Cardiac fibroblast (primary cell): Measurements from ENCODE around the gene EGFLAM.

Experiments used
- DNase-seq, 2 donors: peaks; one replicate each; pipeline versions ENCODE4 v3.0.0 to v3.0.0-alpha.2; 2010; ENCODE audit warnings: low read depth in 2 of 2
- H3K4me3 ChIP-seq, 2 donors: replicated peaks in 1 of 2; 1 replicate in 1 of 2; 2 replicates in 1 of 2; pipeline ENCODE4 v1.5.1; 2011; ENCODE audit warnings: low read depth in 2 of 2, low read length in 2 of 2, mild to moderate bottlenecking in 2 of 2, moderate library complexity in 1 of 2
- TF ChIP-seq, protein P1 (sequence below): IDR thresholded peaks from one replicate; pipeline ENCODE4 v1.5.1; 2011; ENCODE audit warnings: low read depth, mild to moderate bottlenecking, low read length, inconsistent platforms

Gene EGFLAM

DNA sequence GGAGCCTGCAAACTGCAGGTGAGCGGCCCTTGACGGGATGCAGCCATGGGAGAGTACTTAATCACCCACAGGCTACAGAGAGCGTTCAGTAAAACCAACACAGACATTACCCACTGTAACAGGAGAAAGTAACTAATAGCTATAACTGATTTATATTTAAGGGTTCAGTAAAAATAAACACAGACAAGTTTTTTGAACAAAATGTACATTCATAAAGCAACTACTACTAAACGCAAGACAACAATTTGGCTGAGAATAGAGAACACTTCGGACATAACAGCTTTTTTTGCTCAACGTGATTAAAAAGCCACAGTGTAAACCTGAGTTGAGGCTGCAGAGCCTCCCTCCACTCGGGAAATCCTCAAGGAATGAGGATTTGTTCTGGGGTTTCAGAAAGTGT lies 236.4 kb downstream of the EGFLAM start:
- TF ChIP-seq, protein P1, sequence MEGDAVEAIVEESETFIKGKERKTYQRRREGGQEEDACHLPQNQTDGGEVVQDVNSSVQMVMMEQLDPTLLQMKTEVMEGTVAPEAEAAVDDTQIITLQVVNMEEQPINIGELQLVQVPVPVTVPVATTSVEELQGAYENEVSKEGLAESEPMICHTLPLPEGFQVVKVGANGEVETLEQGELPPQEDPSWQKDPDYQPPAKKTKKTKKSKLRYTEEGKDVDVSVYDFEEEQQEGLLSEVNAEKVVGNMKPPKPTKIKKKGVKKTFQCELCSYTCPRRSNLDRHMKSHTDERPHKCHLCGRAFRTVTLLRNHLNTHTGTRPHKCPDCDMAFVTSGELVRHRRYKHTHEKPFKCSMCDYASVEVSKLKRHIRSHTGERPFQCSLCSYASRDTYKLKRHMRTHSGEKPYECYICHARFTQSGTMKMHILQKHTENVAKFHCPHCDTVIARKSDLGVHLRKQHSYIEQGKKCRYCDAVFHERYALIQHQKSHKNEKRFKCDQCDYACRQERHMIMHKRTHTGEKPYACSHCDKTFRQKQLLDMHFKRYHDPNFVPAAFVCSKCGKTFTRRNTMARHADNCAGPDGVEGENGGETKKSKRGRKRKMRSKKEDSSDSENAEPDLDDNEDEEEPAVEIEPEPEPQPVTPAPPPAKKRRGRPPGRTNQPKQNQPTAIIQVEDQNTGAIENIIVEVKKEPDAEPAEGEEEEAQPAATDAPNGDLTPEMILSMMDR = no peak

GRCh38 chr5:38497946-38498345 lies 239.6 kb downstream of the EGFLAM start:
- no peak overlapping the region for H3K4me3 ChIP-seq
- TF ChIP-seq, protein P1 = peak; percentile 23
- peak; percentile 43 to 51 for DNase-seq

More for the DNA sequence above, 236.4 kb downstream of the EGFLAM start:
- H3K4me3 ChIP-seq = no peak overlapping the region
- no peak for DNase-seq

DNA sequence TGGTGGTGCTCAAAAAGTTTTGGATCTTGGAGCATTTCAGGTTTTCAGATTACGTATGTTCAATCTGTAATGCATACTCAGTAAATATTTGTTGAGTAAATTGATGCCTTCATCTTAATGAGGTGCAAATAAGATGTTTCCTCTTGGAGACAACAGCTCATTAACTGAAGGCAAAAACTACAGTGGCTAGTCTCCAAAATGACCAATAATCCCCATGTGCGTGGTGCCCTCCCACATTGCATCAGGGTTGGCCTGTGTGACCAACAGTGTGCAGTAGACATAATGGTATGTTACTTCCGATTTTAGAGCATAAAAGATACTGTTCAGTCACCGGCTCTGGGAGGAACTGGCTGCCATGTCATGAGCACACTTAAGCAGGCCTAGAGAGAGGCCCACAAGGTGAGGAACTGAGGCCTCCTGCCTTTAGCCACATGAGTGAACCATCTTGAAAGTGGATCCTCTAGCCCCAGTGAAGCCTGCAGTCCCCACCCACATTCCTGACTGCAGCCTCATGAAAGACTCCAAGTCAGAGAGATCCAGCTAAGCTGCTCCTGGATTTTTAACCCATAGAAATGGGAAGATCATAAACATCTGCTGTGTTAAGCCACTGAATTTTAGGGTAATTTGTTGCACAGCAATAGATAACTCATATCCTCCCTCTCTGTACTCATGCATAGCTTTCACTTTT lies 242.4 kb downstream of the EGFLAM start:
- TF ChIP-seq, protein P1 = no peak
- DNase-seq = peak; percentile 32 to 48
- H3K4me3 ChIP-seq = no peak overlapping the region

DNA sequence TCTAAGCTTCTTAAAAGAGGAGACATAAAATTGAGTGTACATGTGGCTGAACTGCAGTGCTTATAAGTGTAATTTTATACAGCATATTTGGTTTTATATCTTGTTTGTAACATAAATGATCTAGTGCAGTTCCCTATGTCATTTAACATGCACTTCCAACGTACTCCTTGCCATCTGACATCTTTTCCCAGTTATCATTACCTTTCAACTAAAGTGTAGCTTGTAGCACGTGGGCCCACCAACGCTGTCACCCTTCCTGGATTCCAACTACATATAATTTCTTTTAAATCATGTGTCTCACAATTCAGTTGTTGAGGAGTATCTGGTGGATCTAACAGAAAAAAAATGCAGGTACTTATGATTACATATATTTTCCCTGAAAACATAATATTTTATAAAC lies 247.9 kb downstream of the EGFLAM start:
- DNase-seq = no peak
- H3K4me3 ChIP-seq = no peak overlapping the region
- TF ChIP-seq, protein P1 = no peak

DNA sequence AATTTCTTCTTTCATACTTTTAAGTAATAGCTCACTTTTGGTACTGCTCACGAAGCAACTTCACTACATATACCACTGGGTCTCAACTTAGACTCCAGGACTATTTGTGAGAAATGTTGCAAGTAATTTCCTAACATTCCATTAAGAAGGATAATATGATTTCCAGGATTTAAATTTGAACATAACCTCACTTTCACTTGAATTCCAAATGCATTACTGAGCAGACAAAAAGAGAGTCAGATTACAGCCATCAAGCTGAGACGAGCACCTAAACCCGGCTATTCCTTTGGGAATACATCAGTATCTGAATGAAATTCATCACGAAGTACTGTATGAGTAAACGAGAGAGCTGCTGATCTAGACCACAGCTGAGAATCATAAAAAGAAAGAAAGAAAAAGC lies 250.8 kb downstream of the EGFLAM start:
- peak; percentile 73 to 84 for DNase-seq
- H3K4me3 ChIP-seq = no peak overlapping the region
- TF ChIP-seq, protein P1 = no peak
